Measurements from ENCODE around the gene HRH3. TPM values are rescaled to one million over a fixed set of nuclear protein-coding genes. Genes with fewer than 3 reads are reported as not detected.

Gene HRH3
- total RNA-seq, 2 donors from 2014 or later, result not detected

- Mint-ChIP-seq H3K27ac (peak overlapping the region in 1 of 2 donors; percentile 60), H3K9me3 (no peaks in the 10 kb centered on the region), H3K36me3 (peaks cover 18 to 19% of the 10 kb centered on the region in 2 donors)
- DNase-seq (ENCODE audit: low spot score in 2 of 2) (no peak), ATAC-seq (no peak)
Observed at GRCh38 chr20:62198931-62199330, 21.1 kb downstream of the HRH3 start.

- DNase-seq (ENCODE audit: low spot score in 2 of 2), result no peak
Observed at GRCh38 chr20:62198496-62198895, 21.6 kb downstream of the HRH3 start.

GRCh38 chr20:62197801-62198200 lies 22.3 kb downstream of the HRH3 start:
- DNase-seq (ENCODE audit: low spot score in 2 of 2) (no peak), ATAC-seq (no peak)
- Mint-ChIP-seq H3K9me3 (no peaks in the 10 kb centered on the region), H3K27ac (no peak overlapping the region), H3K36me3 (peaks cover 18 to 19% of the 10 kb centered on the region in 2 donors)

More at GRCh38 chr20:62198496-62198895, 21.6 kb downstream of the HRH3 start:
- H3K36me3 Mint-ChIP-seq, result peaks cover 18 to 19% of the 10 kb centered on the region in 2 donors
- H3K9me3 Mint-ChIP-seq, result no peaks in the 10 kb centered on the region
- no peak for ATAC-seq
- H3K27ac Mint-ChIP-seq, result no peak overlapping the region

GRCh38 chr20:62197311-62197710 lies 22.8 kb downstream of the HRH3 start:
- DNase-seq (ENCODE audit: low spot score in 2 of 2), result no peak
- no peak for ATAC-seq
- Mint-ChIP-seq H3K9me3 (no peaks in the 10 kb centered on the region), H3K36me3 (peaks cover 18 to 19% of the 10 kb centered on the region in 2 donors), H3K27ac (no peak overlapping the region)

GRCh38 chr20:62196286-62196685 lies 23.8 kb downstream of the HRH3 start:
- ATAC-seq, result no peak
- H3K27ac Mint-ChIP-seq, result no peak overlapping the region
- no peak for DNase-seq (ENCODE audit: low spot score in 2 of 2)
- H3K36me3 Mint-ChIP-seq, result peaks cover 15 to 18% of the 10 kb centered on the region in 2 donors
- H3K9me3 Mint-ChIP-seq, result no peaks in the 10 kb centered on the region

GRCh38 chr20:62195736-62196135 lies 24.3 kb downstream of the HRH3 start:
- Mint-ChIP-seq H3K36me3 (peaks cover 15 to 18% of the 10 kb centered on the region in 2 donors), H3K9me3 (no peaks in the 10 kb centered on the region), H3K27ac (no peak overlapping the region)
- ATAC-seq (no peak), DNase-seq (ENCODE audit: low spot score in 2 of 2) (no peak)

- DNase-seq (ENCODE audit: low spot score in 2 of 2) (no peak), ATAC-seq (no peak)
- Mint-ChIP-seq H3K36me3 (peaks cover 15 to 18% of the 10 kb centered on the region in 2 donors), H3K27ac (no peak overlapping the region), H3K9me3 (no peaks in the 10 kb centered on the region)
Observed at GRCh38 chr20:62195075-62195405, 25.0 kb downstream of the HRH3 start.

- DNase-seq (ENCODE audit: low spot score in 2 of 2) (no peak), ATAC-seq (no peak)
- H3K36me3 Mint-ChIP-seq, result peaks cover 6 to 7% of the 10 kb centered on the region in 2 donors
- no peaks in the 10 kb centered on the region for H3K9me3 Mint-ChIP-seq
- H3K27ac Mint-ChIP-seq, result peak overlapping the region in 1 of 2 donors; percentile 69
Observed at GRCh38 chr20:62193079-62194025, 26.7 kb downstream of the HRH3 start.

- Mint-ChIP-seq H3K9me3 (no peaks in the 10 kb centered on the region), H3K27ac (peak overlapping the region in 1 of 2 donors; percentile 69), H3K36me3 (peaks cover 4 to 5% of the 10 kb centered on the region in 2 donors)
- DNase-seq (ENCODE audit: low spot score in 2 of 2), result no peak
- ATAC-seq, result no peak
Observed at GRCh38 chr20:62192635-62193034, 27.4 kb downstream of the HRH3 start.

- DNase-seq (ENCODE audit: low spot score in 2 of 2), result no peak
- ATAC-seq, result no peak
Observed at GRCh38 chr20:62191781-62192559, 28.1 kb downstream of the HRH3 start.

GRCh38 chr20:62190639-62191411 lies 29.3 kb downstream of the HRH3 start:
- H3K9me3 Mint-ChIP-seq, result no peaks in the 10 kb centered on the region
- H3K36me3 Mint-ChIP-seq, result peaks cover 4 to 5% of the 10 kb centered on the region in 2 donors
- DNase-seq (ENCODE audit: low spot score in 2 of 2), result no peak
- H3K27ac Mint-ChIP-seq, result no peak overlapping the region
- no peak for ATAC-seq

More at GRCh38 chr20:62191781-62192559, 28.1 kb downstream of the HRH3 start:
- H3K27ac Mint-ChIP-seq, result no peak overlapping the region
- H3K36me3 Mint-ChIP-seq, result peaks cover 4 to 5% of the 10 kb centered on the region in 2 donors
- H3K9me3 Mint-ChIP-seq, result no peaks in the 10 kb centered on the region

GRCh38 chr20:62186887-62187866 lies 32.9 kb downstream of the HRH3 start:
- ATAC-seq (no peak), DNase-seq (ENCODE audit: low spot score in 2 of 2) (no peak)
- Mint-ChIP-seq H3K9me3 (no peaks in the 10 kb centered on the region), H3K36me3 (peaks cover 2 to 5% of the 10 kb centered on the region in 2 donors), H3K27ac (no peak overlapping the region)

- no peaks in the 10 kb centered on the region for H3K9me3 Mint-ChIP-seq
- peaks cover 5 to 8% of the 10 kb centered on the region in 2 donors for H3K36me3 Mint-ChIP-seq
- H3K27ac Mint-ChIP-seq, result no peak overlapping the region
- no peak for DNase-seq (ENCODE audit: low spot score in 2 of 2)
- ATAC-seq, result no peak
Observed at GRCh38 chr20:62186096-62186426, 34.0 kb downstream of the HRH3 start.

- Mint-ChIP-seq H3K36me3 (peaks cover 0 to 8% of the 10 kb centered on the region in 2 donors), H3K27ac (peak overlapping the region; percentile 90 to 92), H3K9me3 (no peaks in the 10 kb centered on the region)
- DNase-seq (ENCODE audit: low spot score in 2 of 2) (no peak), ATAC-seq (no peak)
Observed at GRCh38 chr20:62183426-62184142, 36.5 kb downstream of the HRH3 start.
